NCI-H82 (cell line): ENCODE results near the gene PPIE.

Experiments used
- DNase-seq: peaks from one replicate; lab custom pipeline; 2025; lab: John Stamatoyannopoulos, UW

The PPIE gene

GRCh38 chr1:39720094-39720999 lies 18.3 kb upstream of the PPIE start:
- peak; percentile 80 for DNase-seq

GRCh38 chr1:39721664-39722063 lies 17.0 kb upstream of the PPIE start:
- no peak for DNase-seq

GRCh38 chr1:39722495-39722894 lies 16.2 kb upstream of the PPIE start:
- no peak for DNase-seq

GRCh38 chr1:39726600-39726999 lies 12.1 kb upstream of the PPIE start:
- no peak for DNase-seq

GRCh38 chr1:39727221-39727931 lies 11.3 kb upstream of the PPIE start:
- no peak for DNase-seq

- DNase-seq = no peak
Measured at GRCh38 chr1:39727932-39728317, 10.8 kb upstream of the PPIE start.

- no peak for DNase-seq
Measured at GRCh38 chr1:39729030-39729429, 9.7 kb upstream of the PPIE start.

- DNase-seq = no peak
Measured at GRCh38 chr1:39729842-39730241, 8.8 kb upstream of the PPIE start.

- DNase-seq = no peak
Measured at GRCh38 chr1:39732730-39733129, 6.0 kb upstream of the PPIE start.

GRCh38 chr1:39733161-39733560 lies 5.5 kb upstream of the PPIE start:
- no peak for DNase-seq

GRCh38 chr1:39735731-39736130 lies 3.0 kb upstream of the PPIE start:
- DNase-seq = no peak

GRCh38 chr1:39737546-39738169 lies 1.0 kb upstream of the PPIE start:
- DNase-seq = no peak

GRCh38 chr1:39745016-39745670 lies 6.5 kb downstream of the PPIE start:
- DNase-seq = no peak

GRCh38 chr1:39751595-39751994 lies 12.9 kb downstream of the PPIE start:
- DNase-seq = no peak

GRCh38 chr1:39752703-39753102 lies 14.0 kb downstream of the PPIE start:
- DNase-seq = no peak

- DNase-seq = no peak
Measured at GRCh38 chr1:39753132-39754025, 14.7 kb downstream of the PPIE start.

- no peak for DNase-seq
Measured at GRCh38 chr1:39754026-39754570, 15.4 kb downstream of the PPIE start.

GRCh38 chr1:39754906-39755504 lies 16.3 kb downstream of the PPIE start:
- no peak for DNase-seq

GRCh38 chr1:39755965-39756659 lies 17.4 kb downstream of the PPIE start:
- no peak for DNase-seq

GRCh38 chr1:39757501-39757900 lies 18.8 kb downstream of the PPIE start:
- DNase-seq = no peak
